Measurements from ENCODE around the gene SNX27.

The SNX27 gene

DNA sequence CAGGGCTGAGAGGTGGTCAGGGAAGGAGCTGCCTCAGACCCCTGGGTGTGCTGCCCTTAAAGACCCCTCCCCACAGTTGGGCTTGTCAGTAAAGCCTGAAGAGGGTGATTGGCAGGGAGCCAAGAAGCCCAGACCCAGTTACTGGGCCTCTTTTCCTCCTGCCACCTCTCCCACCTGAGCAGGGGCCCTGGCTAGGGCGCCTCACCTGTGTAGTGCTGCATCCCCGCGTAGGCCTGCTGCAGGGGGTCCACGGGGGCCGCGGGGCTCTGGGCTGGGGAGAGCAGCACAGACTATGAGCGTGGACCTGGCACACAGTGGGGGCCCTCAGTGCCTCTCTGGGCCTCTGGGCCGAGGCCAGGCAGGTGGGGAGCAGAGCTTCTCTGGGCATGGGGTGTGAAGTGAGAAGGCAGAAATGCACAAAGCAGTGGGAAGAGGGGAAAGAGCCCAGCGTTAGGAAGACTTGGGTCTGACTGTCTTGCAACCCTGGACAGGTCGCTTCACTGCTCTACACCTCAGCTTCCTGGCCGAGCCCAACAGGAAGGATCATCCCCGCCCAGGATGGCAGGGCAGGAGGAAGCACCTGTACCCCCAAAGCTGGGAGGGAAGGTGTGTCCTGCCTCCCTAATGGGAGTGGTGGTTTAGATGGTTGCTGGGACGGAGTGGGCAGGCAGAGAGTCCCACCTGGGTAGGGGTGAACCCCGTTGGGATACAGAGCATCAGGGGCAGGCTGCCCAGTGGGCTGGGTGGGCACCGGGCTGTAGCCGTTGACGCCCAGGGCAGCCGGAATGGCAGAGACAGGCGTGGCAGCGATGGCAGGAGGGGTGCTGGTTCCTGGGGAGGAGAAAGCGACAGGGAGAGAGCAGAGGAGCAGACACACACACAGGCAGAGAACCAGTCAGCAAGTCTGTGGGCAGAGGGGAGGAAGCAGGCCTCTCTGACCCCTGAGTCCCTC, 94.9 kb downstream of the SNX27 start:
- no peak for DNase-seq

DNA sequence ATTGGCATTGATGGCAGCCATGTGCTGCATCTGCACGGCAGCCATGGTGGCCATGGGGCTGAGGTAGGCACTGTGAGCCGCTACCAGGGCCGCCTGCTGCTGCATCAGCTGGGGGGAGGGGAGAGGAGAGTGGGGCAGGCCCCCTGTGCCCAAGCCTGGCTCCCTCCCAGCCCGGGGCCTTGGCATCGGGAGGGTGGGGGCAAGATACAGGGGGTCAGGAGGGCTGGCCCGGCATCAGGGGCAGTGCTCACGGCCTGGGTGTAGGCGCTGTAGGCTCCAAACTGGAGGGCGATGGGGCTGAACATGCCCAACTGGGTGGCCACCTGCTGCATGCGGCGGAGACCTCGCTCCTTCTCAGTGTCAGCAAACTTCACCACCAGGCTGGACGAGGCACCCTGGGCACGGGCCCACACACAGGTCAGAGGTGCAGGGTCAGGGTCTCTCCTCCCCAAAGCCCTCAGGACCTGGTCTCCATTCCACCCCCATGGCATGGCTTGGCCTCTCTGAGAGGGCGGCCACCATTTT, 95.8 kb downstream of the SNX27 start:
- DNase-seq, result no peak

DNA sequence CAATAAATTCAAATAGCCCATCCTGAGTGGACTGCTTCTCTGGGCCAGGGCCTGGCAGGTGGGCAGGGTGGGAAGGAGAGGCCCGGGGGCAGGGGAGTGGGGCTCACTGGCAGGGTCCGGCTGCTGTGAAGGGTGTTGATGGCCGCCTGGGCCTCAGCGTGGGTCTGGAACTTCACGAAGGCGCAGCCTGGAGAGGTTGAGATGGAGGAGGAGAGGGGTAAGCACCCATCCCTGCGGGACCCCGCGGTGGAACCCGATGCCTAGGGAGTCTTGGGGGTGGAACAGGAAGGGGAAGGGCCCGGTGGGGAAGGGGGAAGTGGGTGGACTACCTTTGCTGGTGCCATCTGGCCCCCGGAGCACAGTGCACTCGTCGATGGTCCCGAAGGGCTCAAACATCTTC, 97.0 kb downstream of the SNX27 start:
- DNase-seq, result no peak

DNA sequence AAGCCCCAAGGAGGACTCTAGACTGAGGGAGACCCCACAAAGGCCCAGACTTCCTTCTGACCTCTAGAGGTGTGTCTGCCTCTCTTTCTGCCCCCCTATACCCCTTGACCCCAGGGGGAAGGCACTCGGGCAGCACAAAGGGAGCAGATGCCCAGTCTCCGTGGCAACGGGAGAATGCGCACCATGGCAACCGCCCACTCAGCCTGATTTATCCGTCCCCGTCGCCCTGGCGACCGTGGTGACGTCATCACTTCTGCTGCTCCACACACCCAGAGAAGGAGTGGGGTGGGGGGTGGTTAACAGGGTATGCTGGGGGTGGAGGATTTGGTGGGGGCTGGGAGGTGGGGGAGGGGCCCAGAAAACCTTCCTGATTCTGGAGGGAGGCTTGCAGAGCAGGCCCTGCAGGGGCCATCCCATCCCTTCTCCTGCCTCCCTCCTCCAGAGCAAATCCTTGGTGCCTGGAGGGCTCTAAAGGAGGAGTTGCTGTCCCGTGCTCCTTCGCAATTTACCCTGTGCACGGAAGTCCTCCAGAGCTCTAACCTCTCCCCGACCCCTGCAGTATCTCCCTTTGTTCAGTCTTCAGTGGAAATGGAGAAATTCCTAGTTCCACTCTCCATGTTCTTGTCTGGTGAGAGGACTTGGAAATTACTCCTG, 98.5 kb downstream of the SNX27 start:
- DNase-seq, result peak; percentile 41

DNA sequence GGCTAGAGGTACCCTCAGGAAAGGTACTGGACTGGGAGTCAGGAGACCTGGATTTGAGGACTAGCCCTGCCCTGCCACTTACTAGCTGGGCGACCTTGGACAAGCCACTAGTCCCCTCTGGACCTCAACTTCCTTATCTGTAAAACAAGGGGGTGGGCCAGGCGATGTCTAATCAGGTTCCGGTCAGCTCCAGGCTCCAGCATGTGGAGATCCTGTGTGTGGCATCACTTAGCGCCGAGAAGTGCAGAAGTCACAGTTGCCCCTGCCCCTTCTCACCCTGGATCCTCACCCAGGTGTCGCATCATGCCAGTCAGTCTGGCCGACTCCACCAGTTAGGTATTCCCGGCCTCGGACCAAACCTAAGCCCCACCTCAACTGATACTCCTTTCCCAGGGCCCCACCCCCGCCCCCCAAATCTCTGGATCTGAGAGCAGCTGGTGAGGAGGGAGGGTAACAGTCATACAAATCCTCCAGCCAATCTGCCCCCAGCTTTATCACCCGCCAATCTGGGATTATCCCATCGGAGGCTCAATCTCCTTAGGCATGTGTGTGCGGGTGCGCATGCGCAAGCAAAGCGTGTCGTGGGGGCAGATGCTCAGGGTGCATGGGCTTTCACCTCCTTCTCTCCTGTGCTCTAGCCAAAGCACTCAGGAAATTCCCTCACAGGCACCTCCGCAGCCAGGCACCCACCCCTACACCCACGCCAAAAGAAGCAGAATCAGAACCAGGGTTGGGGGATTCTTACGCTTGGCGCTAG, 99.4 kb downstream of the SNX27 start:
- DNase-seq, result no peak

DNA sequence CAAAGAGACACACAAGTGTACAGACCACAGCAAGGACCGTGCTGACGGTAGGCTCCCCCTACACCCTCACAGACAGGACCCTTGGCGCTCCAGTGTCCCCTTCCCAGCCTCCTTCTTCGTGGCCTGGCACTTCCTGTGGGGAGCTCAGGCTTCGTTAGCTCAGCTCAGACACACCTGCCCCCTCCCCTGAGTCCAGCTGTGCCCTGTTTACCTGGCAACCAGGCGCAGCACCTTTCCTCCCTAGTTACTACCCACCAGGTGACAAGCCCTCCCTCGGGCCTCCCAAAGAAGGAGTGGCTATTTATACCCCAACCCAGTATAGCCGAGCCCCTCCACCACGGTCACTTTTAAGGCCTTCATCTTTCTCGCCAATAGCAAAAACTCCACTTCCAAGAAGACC, 100.1 kb downstream of the SNX27 start:
- no peak for DNase-seq

DNA sequence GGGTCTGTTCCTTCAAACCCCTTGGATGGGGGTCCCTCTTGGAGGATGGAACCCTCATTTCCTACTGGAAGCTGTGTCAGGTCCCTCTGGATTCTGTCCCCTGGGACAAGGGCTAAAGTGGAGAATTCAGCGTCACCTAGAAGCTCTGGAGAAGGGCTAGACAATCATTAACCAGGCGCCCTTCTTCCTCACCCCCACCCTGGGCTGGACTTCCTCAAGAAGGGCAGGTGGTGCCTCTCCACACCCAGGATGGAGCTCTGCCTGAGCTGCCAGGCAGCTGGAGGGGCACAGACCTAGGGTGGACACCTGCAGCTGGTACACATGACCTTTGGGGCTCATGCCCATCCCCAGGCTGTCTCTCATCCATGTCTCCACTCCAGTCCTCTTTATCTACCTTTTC, 101.2 kb downstream of the SNX27 start:
- DNase-seq, result no peak

DNA sequence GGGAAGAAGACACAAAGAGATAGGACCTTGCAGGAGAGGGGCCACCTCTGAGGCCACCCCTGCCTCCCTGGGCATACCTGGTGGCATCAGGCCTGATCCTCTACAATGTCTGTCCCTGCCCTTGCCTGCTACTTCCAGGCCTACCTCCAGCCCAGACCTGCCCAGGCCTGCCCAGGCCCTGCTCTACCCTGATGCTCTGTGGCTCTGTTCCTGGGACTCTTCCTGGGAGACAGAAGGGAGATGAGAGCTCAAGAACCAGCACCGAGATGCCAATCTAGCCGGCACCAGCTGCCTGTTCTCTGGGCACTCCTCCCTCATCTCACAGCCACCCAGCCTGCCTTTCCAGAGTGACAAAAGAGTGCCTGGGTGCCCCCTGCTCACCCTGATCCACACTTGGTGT, 102.0 kb downstream of the SNX27 start:
- DNase-seq, result no peak

DNA sequence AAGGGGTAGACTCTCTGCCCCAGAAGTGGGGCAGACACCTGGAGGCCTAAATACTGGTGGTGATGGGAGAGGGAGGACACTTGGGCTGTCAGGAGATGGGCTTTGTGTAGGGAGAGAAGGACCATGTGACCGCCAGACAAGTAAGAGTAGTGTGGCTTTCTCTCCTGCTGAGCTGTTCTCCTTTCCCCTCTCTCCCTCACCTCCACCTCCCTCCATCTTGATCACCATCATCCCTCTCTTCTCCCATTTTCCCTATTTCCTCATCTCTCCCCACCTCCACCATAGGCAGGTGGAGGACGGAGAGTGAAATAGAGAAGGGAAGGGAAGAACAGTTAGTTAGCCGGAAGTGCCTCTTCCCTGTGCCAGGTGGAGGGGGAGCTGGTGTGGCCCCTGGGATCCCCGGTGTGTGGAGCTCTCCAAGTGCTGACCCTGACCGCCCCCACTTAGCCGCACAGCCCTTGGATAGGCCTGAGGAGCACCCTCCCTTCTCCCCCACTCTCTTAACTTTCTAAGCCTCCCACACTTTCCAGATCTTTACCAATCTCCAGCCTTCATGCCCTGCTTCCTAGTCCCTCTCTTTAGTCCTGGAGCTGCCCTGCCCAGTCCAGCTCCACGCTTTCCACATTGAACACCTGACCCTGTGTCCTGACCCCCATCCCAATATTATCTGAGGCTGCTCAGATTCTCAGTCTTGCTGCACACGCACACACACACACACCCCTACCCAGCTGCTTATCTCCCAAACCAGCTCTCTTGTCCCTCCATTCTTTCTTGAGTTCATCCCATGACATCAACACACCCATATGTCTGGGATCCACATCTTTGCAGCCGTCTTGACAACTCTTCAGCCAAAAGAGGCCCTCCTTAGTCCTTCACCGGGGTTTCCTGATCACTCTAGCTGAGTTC, 103.2 kb downstream of the SNX27 start:
- DNase-seq, result no peak

DNA sequence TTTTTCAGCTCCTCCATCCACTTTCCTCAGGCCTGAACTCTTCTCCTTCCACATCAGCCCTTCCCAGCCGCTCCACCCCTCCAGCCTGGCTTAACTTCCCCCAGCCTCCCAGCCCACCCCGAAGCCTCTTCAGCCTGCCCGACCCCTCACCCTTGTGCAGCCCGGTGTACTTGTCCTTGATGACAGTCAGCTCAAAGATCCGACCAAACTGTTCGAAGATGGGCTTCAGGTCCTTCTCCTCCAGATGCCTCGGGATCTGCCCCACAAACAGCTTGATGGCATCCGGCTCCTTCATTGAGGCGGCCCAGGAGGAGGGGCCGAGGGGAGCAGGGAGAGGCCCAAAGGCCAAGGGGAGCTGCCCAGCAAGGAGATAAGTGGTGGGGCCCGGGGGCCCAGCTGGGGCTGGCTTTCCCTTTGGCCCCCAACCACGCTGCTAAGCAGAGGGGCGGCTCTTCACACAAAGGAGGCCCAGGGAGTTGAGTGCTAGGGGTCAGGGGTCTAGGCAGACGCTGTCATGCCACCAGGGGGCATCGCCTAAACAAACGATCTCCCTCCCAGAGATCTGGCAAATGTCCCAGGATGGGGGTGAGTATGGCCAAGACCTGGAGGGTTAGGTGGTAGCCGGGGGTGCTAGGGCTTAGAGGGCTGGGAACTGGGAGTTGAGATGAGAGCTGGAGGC, 104.0 kb downstream of the SNX27 start:
- no peak for DNase-seq

DNA sequence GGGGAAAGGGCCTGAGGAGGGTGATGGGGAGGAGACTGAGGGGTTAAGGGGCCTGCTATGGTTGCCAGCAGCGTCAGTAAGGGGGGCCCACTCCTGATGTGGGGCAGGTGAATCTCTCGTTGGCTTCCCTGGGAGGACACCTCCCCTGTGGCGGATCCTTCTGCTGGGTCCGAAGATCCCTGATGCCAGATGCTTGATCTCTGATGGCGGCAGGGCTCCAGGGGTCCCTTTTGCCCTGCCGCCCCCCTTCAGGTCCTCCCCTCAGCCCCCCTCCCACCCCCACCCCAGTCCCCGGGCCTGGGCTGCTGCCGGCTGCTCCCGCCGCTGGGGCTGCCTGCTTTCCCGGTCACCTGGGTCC, 104.5 kb downstream of the SNX27 start:
- no peak for DNase-seq

DNA sequence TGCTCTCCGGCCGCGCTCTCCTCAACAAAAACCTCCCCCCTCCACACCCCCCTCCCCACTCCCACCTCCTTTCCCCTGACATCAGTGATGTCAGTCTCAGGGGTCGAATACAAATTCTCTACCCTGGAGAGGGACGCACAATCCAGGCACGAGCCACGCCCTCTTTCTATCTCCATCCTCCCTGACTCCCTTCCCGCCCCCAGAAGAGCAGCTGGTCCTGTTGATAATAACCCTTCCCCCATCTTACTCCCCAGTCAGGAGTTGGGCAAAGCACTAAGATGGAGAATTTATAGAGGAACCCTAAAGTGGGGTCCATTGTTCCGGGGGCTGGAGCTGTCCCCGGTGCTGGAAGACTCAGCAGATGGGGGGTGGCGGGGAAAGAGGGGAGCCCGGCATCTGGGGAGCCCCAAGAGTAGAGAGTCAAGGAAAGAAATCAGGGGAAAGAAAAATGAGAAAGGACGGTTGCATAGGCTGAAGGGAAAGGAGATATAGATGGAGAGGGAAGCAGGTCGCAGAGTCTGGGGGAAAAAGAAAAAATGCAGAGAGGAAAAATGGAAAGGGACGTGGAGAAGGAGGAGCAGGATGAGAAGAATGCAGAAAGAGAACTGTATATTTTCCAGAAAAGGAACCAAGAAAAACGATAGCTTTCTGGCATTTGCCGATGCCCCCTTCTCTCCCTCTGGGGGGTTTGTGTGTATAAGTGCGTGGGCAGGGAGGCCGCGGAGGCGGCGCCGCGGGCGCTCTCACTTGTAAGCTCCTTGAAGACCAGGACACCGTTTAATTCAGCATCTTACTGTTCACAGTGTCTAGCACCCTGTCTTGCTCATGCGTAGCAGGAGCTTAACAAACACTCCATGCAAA, 105.2 kb downstream of the SNX27 start, which contains the start of gene CELF3:
TSS of gene CELF3 (minus strand) at position 33 of the 861 bp plus-strand sequence. CDS start 783 bp downstream, outside the sequence.
- no peak for DNase-seq

DNA sequence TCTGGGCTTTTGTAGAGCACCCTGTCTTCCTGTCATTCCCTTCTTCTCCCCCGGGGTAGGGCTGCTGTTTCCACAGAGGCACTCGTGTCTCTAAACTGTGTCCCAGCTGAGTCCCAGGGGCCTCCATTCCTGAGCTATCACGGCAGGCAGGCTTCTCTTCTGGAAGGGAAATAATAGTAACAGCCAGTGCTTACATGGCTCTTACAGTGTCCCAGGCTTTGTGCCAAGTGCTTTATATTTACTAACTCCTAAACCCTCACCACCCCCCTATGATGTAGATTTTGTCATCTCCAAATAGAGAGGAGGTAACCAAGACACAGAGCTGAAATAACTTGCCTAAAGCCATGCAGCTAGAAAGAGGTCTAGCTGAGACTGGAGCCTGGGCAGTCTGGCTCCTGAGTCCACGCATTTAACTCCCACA, 106.2 kb downstream of the SNX27 start:
- no peak for DNase-seq

DNA sequence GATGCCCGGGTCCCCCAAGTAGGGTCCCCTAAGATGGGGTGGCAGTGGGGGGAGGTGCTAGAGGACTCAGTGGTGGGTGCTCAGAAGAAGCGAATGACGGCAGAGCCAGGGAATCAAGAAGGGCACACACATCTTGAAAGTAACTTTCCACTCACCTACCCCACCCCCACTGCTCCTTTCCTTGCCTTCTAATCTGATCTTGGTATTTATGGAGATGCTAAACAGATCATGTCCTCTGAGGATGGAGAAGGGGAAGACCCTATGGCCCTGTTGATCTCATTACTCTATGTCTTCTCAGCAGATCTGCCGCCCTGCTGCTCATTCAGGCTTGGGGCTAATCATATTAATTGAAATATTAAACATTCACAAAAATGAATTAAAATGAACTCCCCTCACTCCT, 106.8 kb downstream of the SNX27 start:
- DNase-seq, result no peak

DNA sequence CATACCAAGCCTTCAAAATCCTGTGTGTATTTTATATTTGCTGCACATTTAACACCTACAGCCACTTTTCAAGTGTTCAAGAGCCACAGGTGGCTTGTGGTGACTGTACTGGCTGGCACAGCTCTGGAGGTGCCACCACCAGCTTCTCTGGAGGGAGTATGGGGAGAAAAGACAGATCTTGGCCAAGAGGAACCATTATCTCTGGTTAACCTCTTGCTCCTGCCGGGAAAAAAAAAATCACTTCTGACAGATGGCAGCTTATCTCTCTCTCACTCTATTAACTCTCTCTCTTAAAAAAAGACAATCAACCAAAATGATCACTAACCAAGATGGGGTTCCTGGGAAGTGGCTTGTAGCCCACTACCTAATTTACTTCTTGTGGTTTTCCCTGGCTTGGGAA, 108.3 kb downstream of the SNX27 start:
- DNase-seq, result no peak

DNA sequence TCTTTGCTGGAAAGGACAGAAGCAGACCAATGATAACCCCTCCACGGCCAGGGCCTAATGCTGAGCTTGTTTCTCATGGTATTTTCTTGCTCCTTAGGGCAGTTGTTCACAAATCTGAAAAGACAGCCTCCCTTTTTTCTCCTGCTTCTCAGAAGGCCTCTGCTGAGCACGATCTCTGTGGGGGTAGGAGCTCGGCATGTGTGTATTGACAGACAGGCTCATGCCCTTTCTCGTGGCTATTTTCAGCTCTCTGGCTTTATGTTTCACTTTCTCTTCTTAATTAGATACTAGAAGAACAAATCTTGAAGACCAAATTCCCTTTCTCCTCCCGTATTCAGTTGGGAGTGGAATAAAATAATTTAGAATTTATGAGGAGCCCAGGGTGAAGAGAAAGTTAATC, 108.7 kb downstream of the SNX27 start:
- DNase-seq, result no peak

DNA sequence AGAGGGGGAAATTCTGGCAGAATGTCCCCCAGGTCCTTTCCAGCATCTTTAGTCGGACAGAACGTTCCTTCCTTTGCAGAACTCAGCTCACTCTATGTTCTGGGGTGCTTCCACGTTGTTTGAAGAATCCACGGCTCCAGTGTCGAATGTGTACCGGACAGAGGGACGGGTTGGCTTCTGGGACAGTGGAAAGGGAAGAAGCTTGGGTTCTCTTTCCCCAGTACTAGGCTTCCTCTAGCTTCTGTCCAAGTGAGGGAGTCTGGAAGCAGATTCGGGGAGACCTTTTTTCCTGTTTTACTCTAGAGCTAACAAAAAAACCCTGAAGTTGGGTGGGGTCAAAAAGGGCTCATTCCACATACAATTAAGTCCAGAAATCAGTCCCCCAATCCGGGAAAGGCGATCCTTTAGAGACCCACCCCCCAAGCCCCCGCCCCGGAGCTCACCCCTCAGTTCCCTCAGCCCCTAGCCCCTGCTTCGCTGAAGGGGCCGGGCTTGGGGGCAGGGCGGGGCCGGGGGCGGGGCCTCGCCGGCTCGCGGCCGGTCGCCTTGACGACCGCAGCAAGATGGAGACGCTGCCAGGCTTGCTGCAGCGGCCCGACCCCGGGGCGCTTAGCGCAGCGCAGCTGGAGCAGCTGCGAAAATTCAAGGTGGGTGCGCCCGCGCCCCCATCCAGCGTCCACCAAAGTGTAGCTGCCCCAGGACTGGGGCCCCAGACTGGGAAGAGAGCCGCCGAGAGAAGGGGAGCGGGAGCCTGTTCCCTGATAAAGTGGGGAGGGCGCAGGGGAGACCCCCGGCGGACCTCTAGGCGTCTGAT, 109.3 kb downstream of the SNX27 start, which contains the start of gene RIIAD1:
TSS of gene RIIAD1 (plus strand) at position 549 of the 814 bp plus-strand sequence. CDS start at position 564, 15 bp downstream.
- no peak for DNase-seq

DNA sequence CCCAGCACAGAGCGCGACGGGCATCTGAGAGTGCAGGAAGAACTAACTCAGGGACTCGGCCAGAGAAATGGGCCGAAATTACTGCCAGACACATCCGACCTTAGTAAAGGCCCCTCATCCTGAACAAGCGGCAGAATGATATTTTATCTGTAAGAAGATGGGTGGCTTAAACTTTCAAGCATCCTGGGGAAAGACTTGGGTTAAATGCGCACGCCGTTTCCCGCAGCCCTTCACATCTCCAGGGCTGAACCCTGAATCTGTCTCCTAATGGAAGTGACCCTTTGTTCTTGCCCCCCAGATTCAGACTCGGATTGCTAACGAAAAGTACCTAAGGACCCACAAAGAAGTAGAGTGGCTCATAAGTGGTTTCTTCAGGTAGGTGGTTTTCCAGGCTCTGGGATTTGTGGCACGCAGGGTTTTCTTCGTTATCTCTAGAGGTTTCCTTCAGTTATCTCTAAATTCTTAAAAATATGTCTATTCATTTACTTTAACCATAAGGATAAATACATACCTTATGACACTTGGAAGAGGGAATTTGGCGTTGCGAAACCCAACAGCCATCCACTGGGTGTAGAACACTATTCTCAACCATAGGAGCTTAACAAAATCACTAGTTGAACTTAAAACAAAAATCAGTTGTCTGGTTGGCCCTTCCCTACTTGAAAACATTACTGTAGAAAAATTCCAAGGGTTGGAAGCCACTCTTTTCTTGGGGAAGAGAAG, 110.1 kb downstream of the SNX27 start:
- DNase-seq, result no peak

Data from fibroblast of skin of abdomen (primary cell).